ENCODE data around the gene HS3ST5.

The HS3ST5 gene

GRCh38 chr6:114064862-114065261 lies 278.0 kb downstream of the HS3ST5 start:
- no peak overlapping the region for H3K4me3 ChIP-seq
- intact Hi-C loops (cut with DNase I; ENCODE audit: low total_unique reads): no loop called here
- DNase-seq: no peak
- no peaks in the 10 kb centered on the region for H3K9me3 ChIP-seq
- H3K27me3 ChIP-seq: no peaks in the 10 kb centered on the region
- no peaks in the 10 kb centered on the region for H3K4me1 ChIP-seq
- TF ChIP-seq CTCF (IDR thresholded peaks at IDR 0.05): no peak
- H3K27ac ChIP-seq: no peak overlapping the region
- no peaks in the 10 kb centered on the region for H3K36me3 ChIP-seq

DNA sequence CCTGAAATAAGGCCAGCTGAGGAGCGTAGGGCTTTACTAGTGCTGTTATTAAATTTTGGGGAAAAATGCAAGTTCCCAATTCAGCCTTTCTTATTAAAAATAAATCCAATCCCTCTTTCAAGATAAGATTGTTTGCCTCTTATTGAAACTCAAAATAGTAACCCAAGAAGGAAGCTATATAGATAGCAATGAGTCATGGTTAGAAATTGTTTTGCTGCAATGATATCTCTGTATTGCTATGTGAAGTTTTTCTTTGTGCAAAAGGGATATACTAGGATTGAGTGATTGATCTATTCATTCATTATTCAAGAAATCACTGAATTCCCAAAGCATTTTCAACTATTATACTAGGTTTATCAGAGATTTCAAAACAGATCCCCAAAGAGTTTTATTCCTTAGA lies 278.9 kb downstream of the HS3ST5 start:
- intact Hi-C loops (cut with DNase I; ENCODE audit: low total_unique reads): no loop called here
- Histone ChIP-seq H3K27ac (no peak overlapping the region), H3K4me3 (no peak overlapping the region), H3K36me3 (no peaks in the 10 kb centered on the region), H3K9me3 (no peaks in the 10 kb centered on the region), H3K4me1 (no peaks in the 10 kb centered on the region), H3K27me3 (no peaks in the 10 kb centered on the region)
- DNase-seq: no peak
- TF ChIP-seq CTCF (IDR thresholded peaks at IDR 0.05): no peak

GRCh38 chr6:114062199-114062598 lies 280.6 kb downstream of the HS3ST5 start:
- no peak overlapping the region for H3K4me3 ChIP-seq
- intact Hi-C loops (cut with DNase I; ENCODE audit: low total_unique reads): no loop called here
- no peak for DNase-seq
- no peaks in the 10 kb centered on the region for H3K4me1 ChIP-seq
- no peaks in the 10 kb centered on the region for H3K36me3 ChIP-seq
- no peak overlapping the region for H3K27ac ChIP-seq
- no peak for TF ChIP-seq CTCF (IDR thresholded peaks at IDR 0.05)
- no peaks in the 10 kb centered on the region for H3K9me3 ChIP-seq
- H3K27me3 ChIP-seq: no peaks in the 10 kb centered on the region

DNA sequence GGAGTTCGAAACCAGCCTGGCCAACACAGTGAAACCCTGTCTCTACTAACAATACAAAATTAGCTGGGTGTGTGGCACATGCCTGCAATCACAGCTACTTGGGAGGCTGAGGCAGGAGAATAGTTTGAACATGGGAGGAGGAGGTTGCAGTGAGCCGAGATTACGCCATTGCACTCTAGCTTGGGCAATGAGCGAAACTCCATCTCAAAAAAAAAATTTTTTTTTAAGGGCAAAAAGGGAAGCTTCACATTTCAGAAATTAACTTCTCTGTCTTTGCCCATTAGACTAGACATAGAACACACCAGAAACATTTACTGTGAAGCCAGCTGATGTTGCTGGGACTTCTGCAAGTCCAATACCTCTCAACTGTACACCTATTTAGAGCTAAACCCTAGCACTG lies 281.1 kb downstream of the HS3ST5 start:
- Histone ChIP-seq H3K36me3 (no peaks in the 10 kb centered on the region), H3K27ac (no peak overlapping the region), H3K4me3 (no peak overlapping the region), H3K27me3 (no peaks in the 10 kb centered on the region), H3K9me3 (no peaks in the 10 kb centered on the region), H3K4me1 (no peaks in the 10 kb centered on the region)
- no peak for DNase-seq
- intact Hi-C loops (cut with DNase I; ENCODE audit: low total_unique reads): no loop called here
- no peak for TF ChIP-seq CTCF (IDR thresholded peaks at IDR 0.05)

DNA sequence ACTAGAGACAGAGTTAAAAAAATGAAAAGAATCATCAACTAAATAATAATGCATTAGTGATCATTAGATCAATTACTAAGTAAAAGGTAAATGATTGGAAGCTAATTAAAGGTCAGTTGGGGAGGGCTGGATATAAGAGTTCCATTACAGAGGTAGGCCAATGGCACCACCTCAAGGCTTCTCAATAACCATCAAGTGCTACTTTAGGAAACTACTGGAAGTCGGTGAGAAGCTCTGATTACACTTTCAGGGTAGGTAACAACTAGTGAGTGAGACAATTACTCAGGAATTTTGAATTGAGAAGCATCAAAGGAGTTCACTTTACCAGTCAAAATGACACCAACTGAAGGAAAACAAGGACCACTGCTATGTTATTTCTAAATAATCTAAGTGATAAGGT lies 281.7 kb downstream of the HS3ST5 start:
- Histone ChIP-seq H3K36me3 (no peaks in the 10 kb centered on the region), H3K27ac (no peak overlapping the region), H3K9me3 (no peaks in the 10 kb centered on the region), H3K4me1 (no peaks in the 10 kb centered on the region), H3K4me3 (no peak overlapping the region), H3K27me3 (no peaks in the 10 kb centered on the region)
- intact Hi-C loops (cut with DNase I; ENCODE audit: low total_unique reads): no loop called here
- TF ChIP-seq CTCF (IDR thresholded peaks at IDR 0.05): no peak
- no peak for DNase-seq

GRCh38 chr6:114058435-114058834 lies 284.4 kb downstream of the HS3ST5 start:
- DNase-seq: no peak
- H3K27me3 ChIP-seq: no peaks in the 10 kb centered on the region
- no peaks in the 10 kb centered on the region for H3K36me3 ChIP-seq
- TF ChIP-seq CTCF (IDR thresholded peaks at IDR 0.05): no peak
- H3K27ac ChIP-seq: no peak overlapping the region
- peaks cover 0 to 5% (median 0%) of the 10 kb centered on the region in 4 donors for H3K4me1 ChIP-seq
- H3K9me3 ChIP-seq: no peaks in the 10 kb centered on the region
- intact Hi-C loops (cut with DNase I; ENCODE audit: low total_unique reads): no loop called here
- H3K4me3 ChIP-seq: no peak overlapping the region
